Kidney epithelial cell (primary cell): ENCODE measurements around the gene MEF2B. TPM values are rescaled to one million over a fixed set of nuclear protein-coding genes. Genes with fewer than 3 reads are reported as not detected.

Experiments used
- DNase-seq: peaks from one replicate; pipeline ENCODE4 v3.0.0-alpha.2; 2010; ENCODE audit warnings: low read depth
- H3K27me3 ChIP-seq: 2 replicates; pipeline ENCODE4 v1.6.0; 2011; ENCODE audit warnings: low read length; ENCODE audit not compliant: control insufficient read depth, insufficient read depth
- H3K36me3 ChIP-seq: 2 replicates; pipeline ENCODE4 v1.5.1; 2011; ENCODE audit warnings: low read length; ENCODE audit not compliant: control insufficient read depth, insufficient read depth
- H3K4me3 ChIP-seq: 2 replicates; pipeline ENCODE4 v1.5.1; 2011; ENCODE audit warnings: low read depth, mild to moderate bottlenecking, control low read depth, low read length
- total RNA-seq: library from RNA; depleted of rRNA; stranded (reverse); fragments of >200 nt; gene quantifications from 2 replicates; pipeline ENCODE4 v1.2.3, GENCODE V29; 2015
- TF ChIP-seq, protein P1 (sequence below): IDR thresholded peaks from 2 replicates; pipeline ENCODE4 v1.5.1; 2011; ENCODE audit warnings: mild to moderate bottlenecking, moderate library complexity, low read length, control low read depth, inconsistent platforms; ENCODE audit not compliant: insufficient read depth, poor library complexity, severe bottlenecking

MEF2B gene
- total RNA-seq, 1 donor from 2014 or later, result 0.13 TPM

DNA sequence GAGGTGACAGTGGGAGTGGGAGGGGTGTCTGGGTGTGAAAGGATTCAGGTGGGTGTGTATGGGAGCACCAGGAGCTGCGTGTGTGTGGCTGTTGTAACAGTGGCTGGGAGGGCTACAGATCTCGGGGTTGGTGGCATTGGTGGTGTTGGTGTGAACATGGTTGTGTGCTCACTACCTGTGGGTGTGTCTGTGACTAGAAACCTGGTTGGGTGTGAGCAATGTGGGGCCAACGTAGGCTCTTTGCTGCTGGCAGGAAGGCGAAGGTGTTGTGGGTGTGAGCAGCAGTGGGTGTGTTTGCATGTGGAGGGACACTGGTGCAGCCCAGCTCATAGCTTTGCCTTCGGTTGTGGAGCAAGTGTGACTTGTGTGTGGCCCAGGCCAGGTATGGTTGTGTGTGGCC lies 36.9 kb upstream of the MEF2B start:
- Histone ChIP-seq H3K4me3 (no peak overlapping the region), H3K27me3 (peaks cover 11% of the 10 kb centered on the region), H3K36me3 (no peaks in the 10 kb centered on the region)
- no peak for DNase-seq
- TF ChIP-seq, protein P1, sequence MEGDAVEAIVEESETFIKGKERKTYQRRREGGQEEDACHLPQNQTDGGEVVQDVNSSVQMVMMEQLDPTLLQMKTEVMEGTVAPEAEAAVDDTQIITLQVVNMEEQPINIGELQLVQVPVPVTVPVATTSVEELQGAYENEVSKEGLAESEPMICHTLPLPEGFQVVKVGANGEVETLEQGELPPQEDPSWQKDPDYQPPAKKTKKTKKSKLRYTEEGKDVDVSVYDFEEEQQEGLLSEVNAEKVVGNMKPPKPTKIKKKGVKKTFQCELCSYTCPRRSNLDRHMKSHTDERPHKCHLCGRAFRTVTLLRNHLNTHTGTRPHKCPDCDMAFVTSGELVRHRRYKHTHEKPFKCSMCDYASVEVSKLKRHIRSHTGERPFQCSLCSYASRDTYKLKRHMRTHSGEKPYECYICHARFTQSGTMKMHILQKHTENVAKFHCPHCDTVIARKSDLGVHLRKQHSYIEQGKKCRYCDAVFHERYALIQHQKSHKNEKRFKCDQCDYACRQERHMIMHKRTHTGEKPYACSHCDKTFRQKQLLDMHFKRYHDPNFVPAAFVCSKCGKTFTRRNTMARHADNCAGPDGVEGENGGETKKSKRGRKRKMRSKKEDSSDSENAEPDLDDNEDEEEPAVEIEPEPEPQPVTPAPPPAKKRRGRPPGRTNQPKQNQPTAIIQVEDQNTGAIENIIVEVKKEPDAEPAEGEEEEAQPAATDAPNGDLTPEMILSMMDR, result no peak

DNA sequence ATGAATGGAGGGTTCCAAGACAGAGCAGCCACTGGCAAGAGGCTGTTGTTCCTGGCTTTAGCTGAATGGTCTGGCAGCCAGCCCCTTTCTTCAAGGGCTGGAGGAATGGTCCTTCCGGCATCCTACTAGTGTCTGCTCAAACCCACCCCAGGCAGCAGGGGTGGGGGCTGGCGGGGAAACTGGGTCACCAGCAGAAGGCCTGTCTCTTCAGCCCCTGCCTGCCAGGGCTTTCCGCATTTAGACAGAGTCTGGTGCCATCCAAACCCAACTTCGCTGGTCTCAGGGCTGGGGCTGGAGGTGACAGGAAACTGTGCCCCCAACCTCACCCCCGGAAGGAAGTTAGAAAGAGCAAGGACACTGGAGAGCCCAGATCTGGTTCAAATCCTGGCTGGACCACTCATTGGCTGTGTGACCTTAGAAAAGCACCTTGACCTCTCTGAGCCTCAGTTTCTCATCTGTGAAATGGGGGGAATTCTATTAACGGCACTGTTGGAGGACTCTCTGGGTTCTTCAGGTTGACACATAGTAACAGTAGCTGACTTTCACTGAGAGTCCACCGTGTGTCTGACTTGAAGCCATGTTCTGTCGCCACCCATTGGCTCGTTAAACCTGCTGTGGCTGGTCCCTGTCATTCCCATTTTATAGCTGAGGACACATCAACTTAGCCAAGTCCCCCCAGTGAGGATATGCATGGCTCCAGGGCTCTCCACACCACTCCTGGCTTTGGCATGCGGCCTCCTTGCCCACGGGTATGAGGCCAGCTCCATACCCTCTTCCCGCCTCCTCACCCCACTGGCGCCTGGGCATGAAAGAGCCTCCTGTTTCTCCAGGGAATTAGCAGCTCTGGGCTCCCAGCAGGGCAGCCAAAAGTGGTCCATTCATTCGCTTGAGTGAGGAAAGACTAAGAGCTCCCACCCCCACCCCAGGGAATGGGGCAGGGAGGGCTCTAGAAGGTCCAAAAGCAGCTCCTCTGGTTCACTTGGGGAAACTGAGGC lies 35.6 kb upstream of the MEF2B start:
- H3K27me3 ChIP-seq, result peaks cover 4% of the 10 kb centered on the region
- no peaks in the 10 kb centered on the region for H3K36me3 ChIP-seq
- H3K4me3 ChIP-seq, result no peak overlapping the region
- TF ChIP-seq, protein P1, result no peak
- no peak for DNase-seq

DNA sequence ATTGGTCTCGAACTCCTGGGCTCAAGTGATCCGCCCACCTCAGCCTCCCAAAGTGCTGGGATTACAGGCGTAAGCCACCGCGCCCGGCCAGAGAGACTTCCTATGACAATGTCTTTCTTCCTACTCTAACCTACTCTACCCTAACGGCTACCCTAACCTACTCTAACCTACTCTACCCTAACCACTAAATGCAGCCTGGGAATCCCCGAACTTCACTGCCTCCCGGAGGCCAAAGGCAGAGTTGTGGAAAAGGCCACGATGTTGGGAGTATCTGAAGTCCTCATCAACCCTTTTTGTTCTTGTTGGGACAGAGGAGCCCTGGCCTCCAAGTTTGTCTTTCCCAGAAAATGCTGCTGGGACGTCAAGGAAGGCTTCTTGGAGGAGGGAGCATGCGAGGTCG lies 34.1 kb upstream of the MEF2B start:
- Histone ChIP-seq H3K36me3 (no peaks in the 10 kb centered on the region), H3K27me3 (peaks cover 2% of the 10 kb centered on the region), H3K4me3 (no peak overlapping the region)
- TF ChIP-seq, protein P1, result no peak
- DNase-seq, result no peak

DNA sequence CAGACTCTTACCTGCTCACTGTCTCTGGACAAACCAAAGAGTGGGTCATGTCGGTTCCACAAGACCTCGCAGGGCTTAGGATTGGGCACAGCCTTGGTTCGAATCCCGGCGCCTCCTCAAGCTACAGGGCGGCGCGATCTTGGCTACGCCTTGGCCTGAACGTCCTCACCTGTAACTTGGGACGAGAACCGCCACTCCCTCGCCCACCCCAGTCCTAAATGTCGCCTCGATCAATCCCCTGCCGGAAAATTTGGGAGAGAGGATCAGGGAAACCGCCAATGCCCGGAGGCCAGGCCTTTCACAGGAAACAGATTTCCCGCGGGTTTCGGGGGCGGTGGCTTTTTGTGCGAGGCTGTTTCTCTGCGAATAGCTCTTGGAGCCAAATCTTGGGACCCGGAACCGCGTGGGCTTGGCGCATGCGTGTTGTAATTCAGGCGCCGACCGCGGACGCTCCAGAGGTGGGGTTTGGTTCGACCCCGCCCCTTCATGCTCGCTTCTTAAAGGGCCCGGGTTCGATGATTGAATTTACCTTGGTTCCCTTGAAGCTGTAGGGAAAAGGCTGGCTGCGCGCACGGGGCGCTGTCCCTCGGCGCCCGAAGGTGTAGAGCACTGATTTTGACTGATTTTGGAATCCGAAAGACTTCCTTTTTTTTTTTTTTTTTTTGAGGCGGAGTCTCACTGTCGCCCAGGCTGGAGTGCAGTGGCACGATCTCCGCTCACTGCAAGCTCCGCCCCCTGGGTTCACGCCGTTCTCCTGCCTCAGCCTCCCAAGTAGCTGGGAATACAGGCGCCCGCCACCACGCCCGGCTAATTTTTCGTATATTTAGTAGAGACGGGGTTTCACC lies 33.2 kb upstream of the MEF2B start, which contains the start of gene NR2C2AP:
TSS of gene NR2C2AP (minus strand) at position 403 of the 845 bp plus-strand sequence. CDS start at position 49, 354 bp downstream.
- TF ChIP-seq, protein P1, result no peak
- peak within 1 kb of the TSS; percentile 56 for H3K4me3 ChIP-seq
- peaks cover 2% of the 10 kb centered on the region for H3K27me3 ChIP-seq
- H3K36me3 ChIP-seq, result no peaks in the 10 kb centered on the region
- peak; percentile 61 for DNase-seq

DNA sequence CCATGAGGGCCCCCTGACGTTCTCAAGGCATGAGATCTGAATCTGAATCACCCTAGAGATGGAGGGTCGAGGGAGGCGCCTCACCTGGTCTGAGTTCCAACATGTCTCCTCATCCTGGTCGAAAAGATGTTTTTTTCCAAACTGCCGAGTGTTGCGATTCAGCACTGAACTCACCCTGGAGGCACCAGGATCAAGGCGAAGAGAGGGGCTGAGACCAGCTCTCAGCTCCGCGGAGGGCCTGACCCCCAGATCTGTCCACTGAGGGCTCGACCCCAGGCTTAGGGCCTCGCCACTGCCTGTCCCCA lies 32.6 kb upstream of the MEF2B start:
- TF ChIP-seq, protein P1, result no peak
- Histone ChIP-seq H3K27me3 (peaks cover 2% of the 10 kb centered on the region), H3K4me3 (peak overlapping the region; percentile 56), H3K36me3 (no peaks in the 10 kb centered on the region)
- no peak for DNase-seq
